Fibroblast of lung (primary cell): ENCODE data around the gene NUDT12. TPM values are rescaled to one million over a fixed set of nuclear protein-coding genes. Genes with fewer than 3 reads are reported as not detected.
A peak's percentile ranks its signal among the peaks of the same experiment; 100 is the strongest.

ENCODE experiments used
- DNase-seq, 2 donors: peaks; one replicate each; pipeline versions ENCODE4 v3.0.0 to v3.0.0-alpha.2; 2010; ENCODE audit warnings: low read depth in 2 of 2
- H2AFZ ChIP-seq: 2 replicates; pipeline ENCODE4 v1.5.1; 2012; ENCODE audit warnings: low read length, control low read depth, inconsistent platforms
- H3K27ac ChIP-seq: 2 replicates; pipeline ENCODE4 v1.5.1; 2011; ENCODE audit warnings: low read length, control low read depth; ENCODE audit not compliant: insufficient read depth
- H3K27me3 ChIP-seq: 2 replicates; pipeline ENCODE4 v1.5.1; 2011; ENCODE audit warnings: mild to moderate bottlenecking, low read length; ENCODE audit not compliant: control insufficient read depth, insufficient read depth
- H3K36me3 ChIP-seq: 2 replicates; pipeline ENCODE4 v1.5.1; 2011; ENCODE audit warnings: low read length; ENCODE audit not compliant: control insufficient read depth, insufficient read depth
- H3K4me1 ChIP-seq: 2 replicates; pipeline ENCODE4 v1.5.1; 2011; ENCODE audit warnings: low read length; ENCODE audit not compliant: control insufficient read depth, insufficient read depth; ENCODE audit errors: extremely low read depth
- H3K4me2 ChIP-seq: 2 replicates; pipeline ENCODE4 v1.5.1; 2011; ENCODE audit warnings: low read length, control low read depth; ENCODE audit not compliant: insufficient read depth; ENCODE audit errors: extremely low read depth
- H3K4me3 ChIP-seq, 4 experiments: fragments of 200-600 bp in 1 of 4; sonication (generic) in 1 of 4; replicated peaks in 1 of 4; 2 replicates each; pipeline ENCODE4 v1.5.1; 2011 to 2016; ENCODE audit warnings: low read length in 4 of 4, low read depth in 3 of 4, mild to moderate bottlenecking in 3 of 4, control low read depth in 2 of 4, inconsistent platforms in 1 of 4, mixed read lengths in 1 of 4; ENCODE audit not compliant: insufficient read depth in 1 of 4; ENCODE audit errors: control extremely low read depth in 1 of 4
- H3K79me2 ChIP-seq: 2 replicates; pipeline ENCODE4 v1.5.1; 2012; ENCODE audit warnings: mild to moderate bottlenecking, low read length, inconsistent platforms; ENCODE audit not compliant: control insufficient read depth, insufficient read depth
- H3K9ac ChIP-seq: 2 replicates; pipeline ENCODE4 v1.5.1; 2011; ENCODE audit warnings: mild to moderate bottlenecking, low read length, control low read depth; ENCODE audit not compliant: insufficient read depth
- H3K9me3 ChIP-seq: 2 replicates; pipeline ENCODE4 v1.5.1; 2012; ENCODE audit warnings: low read depth, low read length; ENCODE audit not compliant: control insufficient read depth, insufficient read depth
- H4K20me1 ChIP-seq: 2 replicates; pipeline ENCODE4 v1.5.1; 2011; ENCODE audit warnings: low read length; ENCODE audit not compliant: control insufficient read depth, insufficient read depth; ENCODE audit errors: extremely low read depth
- EZH2 ChIP-seq: IDR thresholded peaks from 2 replicates; pipeline ENCODE4 v1.5.1; 2012; ENCODE audit warnings: low read length, control low read depth, mild to moderate bottlenecking; ENCODE audit errors: missing control alignments
- polyA minus RNA-seq: library from RNA; depleted of rRNA, polyadenylated mRNA; stranded (reverse); fragments of >200 nt; gene quantifications from 2 replicates; pipeline ENCODE4 v1.2.3, GENCODE V29; 2011; ENCODE audit warnings: low replicate concordance
- polyA plus RNA-seq, 2 donors: library from polyadenylated mRNA; depleted of rRNA in 1 of 2; stranded (reverse) in 1 of 2; unstranded in 1 of 2; fragments of >200 nt; gene quantifications; 2 replicates each; pipeline ENCODE4 v1.2.1, GENCODE V29; 2011 to 2012; ENCODE audit warnings: missing spikeins in 1 of 2
- total RNA-seq: library from RNA; depleted of rRNA; stranded (reverse); fragments of >200 nt; gene quantifications from 2 replicates; pipeline ENCODE4 v1.2.1, GENCODE V29; 2014
- TF ChIP-seq, protein P1 (sequence below), 2 donors: IDR thresholded peaks in 1 of 2; conservative IDR thresholded peaks in 1 of 2; 1 replicate in 1 of 2; 2 replicates in 1 of 2; pipeline ENCODE4 v1.5.1; 2011 to 2012; ENCODE audit warnings: low read length in 2 of 2, control low read depth in 1 of 2, inconsistent platforms in 1 of 2, low read depth in 1 of 2, mild to moderate bottlenecking in 1 of 2

The NUDT12 gene
- total RNA-seq, result 9.8 and 15.4 TPM in 2 replicates
- polyA plus RNA-seq, result 8.0 and 8.8 TPM in 2 replicates
- polyA plus RNA-seq (2012), result 5.5 and 6.1 TPM in 2 replicates
- polyA minus RNA-seq, result 0.22 and 2.5 TPM in 2 replicates

DNA sequence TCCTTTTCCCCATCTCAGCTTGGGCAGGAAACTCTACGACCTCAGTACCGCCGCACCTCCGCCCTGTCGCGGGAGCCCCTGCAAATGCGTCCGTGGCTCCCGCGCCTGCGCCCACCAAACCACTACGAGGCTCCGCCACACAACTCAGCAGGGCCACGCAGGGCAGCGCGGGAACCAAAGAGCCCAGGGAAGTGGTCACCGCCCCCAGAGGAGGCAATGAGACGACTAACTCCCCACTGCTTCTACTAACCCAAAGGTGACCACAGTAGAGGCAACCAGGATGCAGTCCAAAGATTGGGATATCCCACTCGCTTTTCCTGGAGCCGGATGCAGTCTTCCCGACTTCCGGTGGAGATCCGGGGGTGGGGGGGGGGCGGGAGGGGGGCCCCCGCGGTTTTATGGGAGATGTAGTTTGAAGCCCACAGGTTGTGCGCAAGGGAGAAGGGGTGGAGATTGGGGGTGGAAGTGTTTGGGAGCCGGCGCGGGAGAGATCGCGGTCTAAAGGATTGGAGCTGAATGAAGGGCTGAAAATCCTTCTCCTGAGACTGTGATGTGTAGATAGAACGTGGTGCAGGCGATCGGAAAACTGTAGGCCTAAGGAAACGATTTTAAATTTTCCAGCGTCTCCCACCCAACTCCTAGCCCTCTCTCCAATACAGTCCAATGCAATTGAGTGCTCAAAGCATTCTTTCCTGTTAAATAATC, at the start of gene NUDT12:
NUDT12 (minus strand) TSS at position 337 of the 705 bp plus-strand sequence. CDS start 2,541 bp downstream, outside the sequence.
- Histone ChIP-seq H3K79me2 (no peaks in the 10 kb centered on the region), H3K36me3 (no peaks in the 10 kb centered on the region), H3K9me3 (no peaks in the 10 kb centered on the region), H4K20me1 (no peaks in the 10 kb centered on the region), H3K4me1 (no peaks in the 10 kb centered on the region), H3K27ac (peak within 1 kb of the TSS; percentile 91), H3K27me3 (no peaks in the 10 kb centered on the region), H3K4me3 (peak within 1 kb of the TSS; percentile 79 to 95 (median 86)), H3K9ac (peak within 1 kb of the TSS; percentile 85), H3K4me2 (peak within 1 kb of the TSS; percentile 91), H2AFZ (peak within 1 kb of the TSS; percentile 97)
- peak; percentile 77 to 85 for DNase-seq
- TF ChIP-seq, protein P1, sequence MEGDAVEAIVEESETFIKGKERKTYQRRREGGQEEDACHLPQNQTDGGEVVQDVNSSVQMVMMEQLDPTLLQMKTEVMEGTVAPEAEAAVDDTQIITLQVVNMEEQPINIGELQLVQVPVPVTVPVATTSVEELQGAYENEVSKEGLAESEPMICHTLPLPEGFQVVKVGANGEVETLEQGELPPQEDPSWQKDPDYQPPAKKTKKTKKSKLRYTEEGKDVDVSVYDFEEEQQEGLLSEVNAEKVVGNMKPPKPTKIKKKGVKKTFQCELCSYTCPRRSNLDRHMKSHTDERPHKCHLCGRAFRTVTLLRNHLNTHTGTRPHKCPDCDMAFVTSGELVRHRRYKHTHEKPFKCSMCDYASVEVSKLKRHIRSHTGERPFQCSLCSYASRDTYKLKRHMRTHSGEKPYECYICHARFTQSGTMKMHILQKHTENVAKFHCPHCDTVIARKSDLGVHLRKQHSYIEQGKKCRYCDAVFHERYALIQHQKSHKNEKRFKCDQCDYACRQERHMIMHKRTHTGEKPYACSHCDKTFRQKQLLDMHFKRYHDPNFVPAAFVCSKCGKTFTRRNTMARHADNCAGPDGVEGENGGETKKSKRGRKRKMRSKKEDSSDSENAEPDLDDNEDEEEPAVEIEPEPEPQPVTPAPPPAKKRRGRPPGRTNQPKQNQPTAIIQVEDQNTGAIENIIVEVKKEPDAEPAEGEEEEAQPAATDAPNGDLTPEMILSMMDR (conservative IDR thresholded peaks at IDR 0.05 in 1 of 2, IDR thresholded peaks at IDR 0.05 in 1 of 2; ENCODE audit: low read depth in 1 of 2, low read length in 2 of 2), result no peak

GRCh38 chr5:103607346-103607745, 44.8 kb upstream of the NUDT12 start:
- TF ChIP-seq EZH2, result no peak
- H3K9ac ChIP-seq, result no peak overlapping the region
- no peak overlapping the region for H3K4me3 ChIP-seq
- H3K79me2 ChIP-seq, result no peaks in the 10 kb centered on the region
- H3K27ac ChIP-seq, result no peak overlapping the region
- H3K9me3 ChIP-seq, result no peaks in the 10 kb centered on the region
- H3K4me2 ChIP-seq, result no peak overlapping the region
- no peaks in the 10 kb centered on the region for H4K20me1 ChIP-seq
- no peak for DNase-seq
- H3K4me1 ChIP-seq, result no peaks in the 10 kb centered on the region
- H3K27me3 ChIP-seq, result no peaks in the 10 kb centered on the region
- H2AFZ ChIP-seq, result no peak overlapping the region
- H3K36me3 ChIP-seq, result no peaks in the 10 kb centered on the region

- no peak overlapping the region for H2AFZ ChIP-seq
- TF ChIP-seq, protein P1 (conservative IDR thresholded peaks at IDR 0.05 in 1 of 2, IDR thresholded peaks at IDR 0.05 in 1 of 2; ENCODE audit: low read depth in 1 of 2, low read length in 2 of 2), result no peak
- no peak for TF ChIP-seq EZH2
- no peaks in the 10 kb centered on the region for H3K4me1 ChIP-seq
- no peak overlapping the region for H3K4me2 ChIP-seq
- H3K27me3 ChIP-seq, result no peaks in the 10 kb centered on the region
- no peak for DNase-seq
- H3K9me3 ChIP-seq, result no peaks in the 10 kb centered on the region
- H3K9ac ChIP-seq, result no peak overlapping the region
- no peak overlapping the region for H3K27ac ChIP-seq
- H3K79me2 ChIP-seq, result no peaks in the 10 kb centered on the region
- H3K4me3 ChIP-seq, result no peak overlapping the region
- no peaks in the 10 kb centered on the region for H4K20me1 ChIP-seq
- no peaks in the 10 kb centered on the region for H3K36me3 ChIP-seq
Measured at GRCh38 chr5:103605277-103605676, 42.7 kb upstream of the NUDT12 start.
